OCI-LY1 (cell line): Measurements from ENCODE around the gene NEAT1.

Source experiments
- H2AFZ ChIP-seq: fragments of 200-600 bp; sonication (generic), shearing (Covaris generic); 2 replicates; pipeline ENCODE4 v1.6.0; 2014; ENCODE audit warnings: antibody characterized with exemption, mild to moderate bottlenecking, low read length
- H3F3A ChIP-seq: fragments of 200-600 bp; sonication (generic), shearing (Covaris generic); 2 replicates; pipeline ENCODE4 v1.6.0; 2014; ENCODE audit warnings: mild to moderate bottlenecking, antibody characterized with exemption, low read length, moderate library complexity; ENCODE audit not compliant: insufficient read depth
- H3K27ac ChIP-seq: fragments of 200-600 bp; sonication (generic); 2 replicates; pipeline ENCODE4 v1.5.1; 2014; ENCODE audit warnings: low read length, mixed run types, mild to moderate bottlenecking, low read depth; ENCODE audit not compliant: poor library complexity, severe bottlenecking
- H3K27me3 ChIP-seq: fragments of 200-600 bp; sonication (generic); 2 replicates; pipeline ENCODE4 v1.6.0; 2014; ENCODE audit warnings: antibody characterized with exemption, mild to moderate bottlenecking, low read length, moderate library complexity; ENCODE audit not compliant: insufficient read depth
- H3K36me3 ChIP-seq: fragments of 200-600 bp; sonication (generic); 2 replicates; pipeline ENCODE4 v1.6.1; 2014; ENCODE audit warnings: mild to moderate bottlenecking, antibody characterized with exemption, low read length, moderate library complexity, mixed read lengths; ENCODE audit not compliant: insufficient read depth
- H3K4me1 ChIP-seq: fragments of 200-600 bp; sonication (generic); 2 replicates; pipeline ENCODE4 v1.5.1; 2014; ENCODE audit warnings: mild to moderate bottlenecking, low read length, moderate library complexity; ENCODE audit not compliant: insufficient read depth, severe bottlenecking
- H3K4me2 ChIP-seq: fragments of 200-600 bp; sonication (generic), shearing (Covaris generic); 2 replicates; pipeline ENCODE4 v1.6.1; 2014; ENCODE audit warnings: low read length
- H3K4me3 ChIP-seq: fragments of 200-600 bp; sonication (generic); 2 replicates; pipeline ENCODE4 v1.5.1; 2014; ENCODE audit warnings: low read length, low read depth, mild to moderate bottlenecking, mixed read lengths; ENCODE audit not compliant: poor library complexity, severe bottlenecking
- H3K79me2 ChIP-seq: fragments of 200-600 bp; shearing (Covaris generic); 2 replicates; pipeline ENCODE4 v1.6.1; 2016; ENCODE audit warnings: mixed run types, low read length, mixed read lengths; ENCODE audit not compliant: insufficient read depth
- H3K9ac ChIP-seq: fragments of 200-600 bp; sonication (generic), shearing (Covaris generic); 2 replicates; pipeline ENCODE4 v1.6.1; 2014; ENCODE audit warnings: mild to moderate bottlenecking, low read length, mixed read lengths
- H3K9me2 ChIP-seq: fragments of 200-600 bp; sonication (generic), shearing (Covaris generic); 2 replicates; pipeline ENCODE4 v1.6.1; 2014; ENCODE audit warnings: low read depth, mild to moderate bottlenecking, low read length, mixed read lengths
- H3K9me3 ChIP-seq: fragments of 200-600 bp; shearing (Covaris generic); 2 replicates; pipeline ENCODE4 v1.6.1; 2014; ENCODE audit warnings: low read length, mixed read lengths
- H4K20me1 ChIP-seq: fragments of 200-600 bp; sonication (generic), shearing (Covaris generic); 2 replicates; pipeline ENCODE4 v1.6.0; 2016; ENCODE audit warnings: mild to moderate bottlenecking, low read length; ENCODE audit not compliant: insufficient read depth
- EZH2 ChIP-seq: fragments of 200-600 bp; sonication (generic), shearing (Covaris generic); IDR thresholded peaks from 2 replicates; pipeline ENCODE4 v1.8.0; 2017; ENCODE audit warnings: borderline replicate concordance, mixed run types, mild to moderate bottlenecking, antibody characterized with exemption, low read length, moderate library complexity, mixed read lengths
- TF ChIP-seq, protein P1 (sequence below): fragments of 200-600 bp; sonication (generic), shearing (Covaris generic); IDR thresholded peaks from 2 replicates; pipeline ENCODE4 v1.5.1; 2017; ENCODE audit warnings: mild to moderate bottlenecking, antibody characterized with exemption, low read length, moderate library complexity, mixed read lengths

The NEAT1 gene

DNA sequence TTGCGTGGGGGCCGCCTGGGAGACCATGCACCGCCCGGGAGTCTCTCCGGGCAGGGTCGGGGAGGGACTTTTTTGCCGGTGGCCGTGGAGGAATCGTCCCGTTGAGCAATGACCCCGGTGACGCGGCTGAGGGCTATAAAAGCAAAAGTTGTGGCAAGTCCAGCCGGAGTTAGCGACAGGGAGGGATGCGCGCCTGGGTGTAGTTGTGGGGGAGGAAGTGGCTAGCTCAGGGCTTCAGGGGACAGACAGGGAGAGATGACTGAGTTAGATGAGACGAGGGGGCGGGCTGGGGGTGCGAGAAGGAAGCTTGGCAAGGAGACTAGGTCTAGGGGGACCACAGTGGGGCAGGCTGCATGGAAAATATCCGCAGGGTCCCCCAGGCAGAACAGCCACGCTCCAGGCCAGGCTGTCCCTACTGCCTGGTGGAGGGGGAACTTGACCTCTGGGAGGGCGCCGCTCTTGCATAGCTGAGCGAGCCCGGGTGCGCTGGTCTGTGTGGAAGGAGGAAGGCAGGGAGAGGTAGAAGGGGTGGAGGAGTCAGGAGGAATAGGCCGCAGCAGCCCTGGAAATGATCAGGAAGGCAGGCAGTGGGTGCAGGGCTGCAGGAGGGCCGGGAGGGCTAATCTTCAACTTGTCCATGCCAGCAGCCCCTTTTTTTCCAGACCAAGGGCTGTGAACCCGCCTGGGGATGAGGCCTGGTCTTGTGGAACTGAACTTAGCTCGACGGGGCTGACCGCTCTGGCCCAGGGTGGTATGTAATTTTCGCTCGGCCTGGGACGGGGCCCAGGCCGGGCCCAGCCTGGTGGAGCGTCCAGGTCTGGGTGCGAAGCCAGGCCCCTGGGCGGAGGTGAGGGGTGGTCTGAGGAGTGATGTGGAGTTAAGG lies at the start of gene NEAT1:
NEAT1 (plus strand) TSS at position 166 of the 883 bp plus-strand sequence.
- H3F3A ChIP-seq: no peaks in the 10 kb centered on the region
- H3K27me3 ChIP-seq: no peaks in the 10 kb centered on the region
- peaks cover 57% of the 10 kb centered on the region for H3K79me2 ChIP-seq
- peaks cover 47% of the 10 kb centered on the region for H3K36me3 ChIP-seq
- no peaks in the 10 kb centered on the region for H3K9me3 ChIP-seq
- no peaks in the 10 kb centered on the region for H3K9me2 ChIP-seq
- H3K27ac ChIP-seq: peak within 1 kb of the TSS; percentile 99
- no peak for TF ChIP-seq EZH2
- TF ChIP-seq, protein P1, sequence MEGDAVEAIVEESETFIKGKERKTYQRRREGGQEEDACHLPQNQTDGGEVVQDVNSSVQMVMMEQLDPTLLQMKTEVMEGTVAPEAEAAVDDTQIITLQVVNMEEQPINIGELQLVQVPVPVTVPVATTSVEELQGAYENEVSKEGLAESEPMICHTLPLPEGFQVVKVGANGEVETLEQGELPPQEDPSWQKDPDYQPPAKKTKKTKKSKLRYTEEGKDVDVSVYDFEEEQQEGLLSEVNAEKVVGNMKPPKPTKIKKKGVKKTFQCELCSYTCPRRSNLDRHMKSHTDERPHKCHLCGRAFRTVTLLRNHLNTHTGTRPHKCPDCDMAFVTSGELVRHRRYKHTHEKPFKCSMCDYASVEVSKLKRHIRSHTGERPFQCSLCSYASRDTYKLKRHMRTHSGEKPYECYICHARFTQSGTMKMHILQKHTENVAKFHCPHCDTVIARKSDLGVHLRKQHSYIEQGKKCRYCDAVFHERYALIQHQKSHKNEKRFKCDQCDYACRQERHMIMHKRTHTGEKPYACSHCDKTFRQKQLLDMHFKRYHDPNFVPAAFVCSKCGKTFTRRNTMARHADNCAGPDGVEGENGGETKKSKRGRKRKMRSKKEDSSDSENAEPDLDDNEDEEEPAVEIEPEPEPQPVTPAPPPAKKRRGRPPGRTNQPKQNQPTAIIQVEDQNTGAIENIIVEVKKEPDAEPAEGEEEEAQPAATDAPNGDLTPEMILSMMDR: peak; percentile 3; the same call in 1 of the 2 replicates
- H4K20me1 ChIP-seq: no peaks in the 10 kb centered on the region
- H3K4me1 ChIP-seq: peaks cover 70% of the 10 kb centered on the region
- peak within 1 kb of the TSS; percentile 95 for H3K4me3 ChIP-seq
- no peak within 1 kb of the TSS for H2AFZ ChIP-seq
- peak within 1 kb of the TSS; percentile 99 for H3K9ac ChIP-seq
- H3K4me2 ChIP-seq: peak within 1 kb of the TSS; percentile 88

DNA sequence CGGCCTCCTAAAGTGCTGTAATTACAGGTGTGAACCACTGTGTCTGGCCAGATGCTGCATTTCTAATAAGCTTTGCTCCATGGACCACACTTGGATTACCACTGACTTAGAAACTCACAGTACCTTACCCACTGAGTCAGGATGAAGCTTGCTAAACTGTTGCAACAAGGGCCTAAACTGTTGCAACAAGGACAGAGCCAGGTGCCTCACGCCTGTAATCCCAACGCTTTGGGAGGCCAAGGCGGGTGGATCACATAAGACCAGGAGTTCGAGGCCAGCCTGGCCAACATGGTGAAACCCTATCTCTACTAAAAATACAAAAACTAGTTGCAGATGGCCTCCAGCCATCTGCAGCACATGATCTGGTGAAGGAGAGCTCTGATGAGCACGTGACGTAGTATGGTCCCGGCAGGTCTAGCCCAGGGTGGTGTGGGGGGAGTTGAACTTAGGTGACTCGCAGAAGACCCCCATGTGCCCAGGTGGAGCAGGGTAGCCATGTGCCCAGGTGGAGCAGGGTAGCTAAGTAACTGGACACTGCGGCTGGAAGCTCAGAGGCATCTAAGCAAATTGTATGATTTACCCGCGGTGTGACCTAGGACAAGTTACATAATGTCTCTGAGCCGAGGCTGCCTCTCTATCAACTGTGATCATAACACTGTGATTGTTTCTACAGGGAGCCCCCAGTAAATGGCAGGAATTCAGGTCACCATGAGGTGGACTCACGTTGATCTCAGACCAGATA lies 48.6 kb upstream of the NEAT1 start:
- Histone ChIP-seq H3K9me3 (no peaks in the 10 kb centered on the region), H3K9ac (no peak overlapping the region), H3K4me3 (no peak overlapping the region), H3K4me2 (no peak overlapping the region), H3K36me3 (no peaks in the 10 kb centered on the region), H4K20me1 (no peaks in the 10 kb centered on the region), H3K4me1 (peaks cover 23% of the 10 kb centered on the region), H2AFZ (no peak overlapping the region), H3K27ac (no peak overlapping the region), H3K9me2 (no peaks in the 10 kb centered on the region), H3K27me3 (peaks cover 9% of the 10 kb centered on the region; the same call in 1 of the 2 replicates), H3F3A (no peaks in the 10 kb centered on the region), H3K79me2 (no peaks in the 10 kb centered on the region)
- TF ChIP-seq, protein P1: no peak
- TF ChIP-seq EZH2: no peak

DNA sequence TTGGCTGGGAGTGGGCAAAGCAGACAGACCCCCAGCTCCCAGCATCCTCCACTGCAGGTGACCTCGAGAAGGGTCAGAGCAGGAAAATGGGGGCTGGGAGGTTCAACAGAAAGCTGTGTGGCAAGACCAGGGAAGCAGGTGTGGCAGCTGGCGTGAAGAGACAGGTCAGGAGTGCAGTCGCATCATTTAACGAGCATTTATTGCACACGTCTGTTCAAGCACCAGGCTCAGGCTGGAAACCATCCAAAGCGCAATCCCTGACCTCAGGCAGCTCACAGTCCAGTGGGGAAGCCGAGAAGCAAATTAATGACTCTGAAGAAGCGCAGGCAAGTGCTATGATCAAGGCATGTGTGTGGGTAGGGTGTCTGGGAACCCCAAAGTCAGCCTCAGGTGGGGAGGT lies 47.6 kb upstream of the NEAT1 start:
- H3K27me3 ChIP-seq: peaks cover 9% of the 10 kb centered on the region; the same call in 1 of the 2 replicates
- H3K27ac ChIP-seq: no peak overlapping the region
- H3K9me2 ChIP-seq: no peaks in the 10 kb centered on the region
- H3K9me3 ChIP-seq: no peaks in the 10 kb centered on the region
- no peak overlapping the region for H3K9ac ChIP-seq
- no peak overlapping the region for H3K4me3 ChIP-seq
- TF ChIP-seq, protein P1: no peak
- TF ChIP-seq EZH2: no peak
- no peak overlapping the region for H3K4me2 ChIP-seq
- H3K79me2 ChIP-seq: no peaks in the 10 kb centered on the region
- H3K4me1 ChIP-seq: peaks cover 23% of the 10 kb centered on the region
- no peaks in the 10 kb centered on the region for H3F3A ChIP-seq
- no peaks in the 10 kb centered on the region for H3K36me3 ChIP-seq
- no peaks in the 10 kb centered on the region for H4K20me1 ChIP-seq
- no peak overlapping the region for H2AFZ ChIP-seq
